ENCODE measurements around the gene NXPH2. TPM values are rescaled to one million over a fixed set of nuclear protein-coding genes. Genes with fewer than 3 reads are reported as not detected.

The NXPH2 gene
- total RNA-seq, 1 experiment from 2014 or later = 0.94 TPM

- TF ChIP-seq, protein P1, sequence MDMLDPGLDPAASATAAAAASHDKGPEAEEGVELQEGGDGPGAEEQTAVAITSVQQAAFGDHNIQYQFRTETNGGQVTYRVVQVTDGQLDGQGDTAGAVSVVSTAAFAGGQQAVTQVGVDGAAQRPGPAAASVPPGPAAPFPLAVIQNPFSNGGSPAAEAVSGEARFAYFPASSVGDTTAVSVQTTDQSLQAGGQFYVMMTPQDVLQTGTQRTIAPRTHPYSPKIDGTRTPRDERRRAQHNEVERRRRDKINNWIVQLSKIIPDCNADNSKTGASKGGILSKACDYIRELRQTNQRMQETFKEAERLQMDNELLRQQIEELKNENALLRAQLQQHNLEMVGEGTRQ (CRISPR knock-in tag; IDR thresholded peaks at IDR 0.05) = no peak
- TF ChIP-seq STAT6 (CRISPR knock-in tag; conservative IDR thresholded peaks at IDR 0.05; ENCODE audit: low read depth) = no peak
- TF ChIP-seq, protein P2, sequence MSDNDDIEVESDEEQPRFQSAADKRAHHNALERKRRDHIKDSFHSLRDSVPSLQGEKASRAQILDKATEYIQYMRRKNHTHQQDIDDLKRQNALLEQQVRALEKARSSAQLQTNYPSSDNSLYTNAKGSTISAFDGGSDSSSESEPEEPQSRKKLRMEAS (CRISPR knock-in tag; IDR thresholded peaks at IDR 0.05) = no peak
- no peak for TF ChIP-seq IRF2 (CRISPR knock-in tag; IDR thresholded peaks at IDR 0.05; ENCODE audit: borderline replicate concordance, low read depth)
- TF ChIP-seq ATF3 (CRISPR knock-in tag; conservative IDR thresholded peaks at IDR 0.05) = no peak
- no peak for TF ChIP-seq OVOL2 (CRISPR knock-in tag; IDR thresholded peaks at IDR 0.05; ENCODE audit: borderline replicate concordance)
- TF ChIP-seq USF1 (CRISPR knock-in tag; IDR thresholded peaks at IDR 0.05) = no peak
- TF ChIP-seq CREB1 (CRISPR knock-in tag; IDR thresholded peaks at IDR 0.05) = no peak
These were observed 80.8 kb downstream of the NXPH2 start (continued) for GRCh38 chr2:138699421-138699820.

- no peak overlapping the region for H3K4me3 Mint-ChIP-seq
- TF ChIP-seq, protein P1 (CRISPR knock-in tag; IDR thresholded peaks at IDR 0.05) = no peak
- TF ChIP-seq IRF2 (CRISPR knock-in tag; IDR thresholded peaks at IDR 0.05; ENCODE audit: borderline replicate concordance, low read depth) (no peak), CREM (CRISPR knock-in tag; IDR thresholded peaks at IDR 0.05) (no peak), CBFB (CRISPR knock-in tag; IDR thresholded peaks at IDR 0.05; ENCODE audit: low read depth) (no peak), ZNF512 (CRISPR knock-in tag; IDR thresholded peaks at IDR 0.05; ENCODE audit: borderline replicate concordance) (no peak), NFE2L1 (CRISPR knock-in tag; IDR thresholded peaks at IDR 0.05) (no peak), ZNF232 (CRISPR knock-in tag; IDR thresholded peaks at IDR 0.05) (no peak), MYBL2 (CRISPR knock-in tag; IDR thresholded peaks at IDR 0.05) (no peak), JAZF1 (CRISPR knock-in tag; IDR thresholded peaks at IDR 0.05) (no peak), ZNF138 (CRISPR knock-in tag; conservative IDR thresholded peaks at IDR 0.05) (no peak), FOXJ3 (CRISPR knock-in tag; IDR thresholded peaks at IDR 0.05; ENCODE audit: borderline replicate concordance) (no peak)
- TF ChIP-seq, protein P2 (CRISPR knock-in tag; IDR thresholded peaks at IDR 0.05) = no peak
- TF ChIP-seq, protein P3, sequence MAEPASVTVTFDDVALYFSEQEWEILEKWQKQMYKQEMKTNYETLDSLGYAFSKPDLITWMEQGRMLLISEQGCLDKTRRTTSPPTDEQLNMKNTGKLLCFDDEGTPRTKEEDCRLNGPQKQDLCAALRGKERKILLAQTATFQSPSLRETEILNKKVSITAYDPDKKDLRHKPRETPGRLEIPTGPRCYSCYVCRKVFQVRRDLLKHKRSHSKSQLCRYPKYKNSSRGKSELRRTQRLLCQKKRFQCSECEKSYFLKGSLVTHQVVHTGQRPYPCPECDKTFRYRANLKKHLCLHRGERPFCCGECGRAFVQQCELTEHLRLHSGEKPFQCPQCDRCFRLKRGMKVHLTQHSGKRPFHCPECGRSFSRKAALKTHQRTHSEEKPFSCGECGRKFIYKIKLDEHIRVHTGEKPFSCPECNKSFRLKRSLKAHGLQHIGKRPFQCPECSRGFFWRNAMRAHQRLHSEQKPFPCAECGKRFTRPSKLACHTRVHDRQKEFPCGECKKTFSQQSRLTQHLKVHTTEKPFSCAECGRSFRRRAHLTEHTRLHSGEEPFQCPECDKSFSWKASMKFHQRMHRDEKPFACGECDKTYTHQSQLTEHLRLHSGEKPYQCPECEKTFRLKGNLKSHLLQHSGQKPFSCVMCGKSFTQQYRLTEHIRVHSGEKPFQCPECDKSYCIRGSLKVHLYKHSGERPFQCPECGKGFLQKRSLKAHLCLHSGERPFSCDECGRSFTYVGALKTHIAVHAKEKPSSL (CRISPR knock-in tag; conservative IDR thresholded peaks at IDR 0.05) = no peak
- TF ChIP-seq, protein P4, sequence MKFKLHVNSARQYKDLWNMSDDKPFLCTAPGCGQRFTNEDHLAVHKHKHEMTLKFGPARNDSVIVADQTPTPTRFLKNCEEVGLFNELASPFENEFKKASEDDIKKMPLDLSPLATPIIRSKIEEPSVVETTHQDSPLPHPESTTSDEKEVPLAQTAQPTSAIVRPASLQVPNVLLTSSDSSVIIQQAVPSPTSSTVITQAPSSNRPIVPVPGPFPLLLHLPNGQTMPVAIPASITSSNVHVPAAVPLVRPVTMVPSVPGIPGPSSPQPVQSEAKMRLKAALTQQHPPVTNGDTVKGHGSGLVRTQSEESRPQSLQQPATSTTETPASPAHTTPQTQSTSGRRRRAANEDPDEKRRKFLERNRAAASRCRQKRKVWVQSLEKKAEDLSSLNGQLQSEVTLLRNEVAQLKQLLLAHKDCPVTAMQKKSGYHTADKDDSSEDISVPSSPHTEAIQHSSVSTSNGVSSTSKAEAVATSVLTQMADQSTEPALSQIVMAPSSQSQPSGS (CRISPR knock-in tag; IDR thresholded peaks at IDR 0.05; ENCODE audit: borderline replicate concordance, low read depth) = no peak
- TF ChIP-seq, protein P5, sequence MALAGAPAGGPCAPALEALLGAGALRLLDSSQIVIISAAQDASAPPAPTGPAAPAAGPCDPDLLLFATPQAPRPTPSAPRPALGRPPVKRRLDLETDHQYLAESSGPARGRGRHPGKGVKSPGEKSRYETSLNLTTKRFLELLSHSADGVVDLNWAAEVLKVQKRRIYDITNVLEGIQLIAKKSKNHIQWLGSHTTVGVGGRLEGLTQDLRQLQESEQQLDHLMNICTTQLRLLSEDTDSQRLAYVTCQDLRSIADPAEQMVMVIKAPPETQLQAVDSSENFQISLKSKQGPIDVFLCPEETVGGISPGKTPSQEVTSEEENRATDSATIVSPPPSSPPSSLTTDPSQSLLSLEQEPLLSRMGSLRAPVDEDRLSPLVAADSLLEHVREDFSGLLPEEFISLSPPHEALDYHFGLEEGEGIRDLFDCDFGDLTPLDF (CRISPR knock-in tag; IDR thresholded peaks at IDR 0.05) = no peak
- TF ChIP-seq, protein P6, sequence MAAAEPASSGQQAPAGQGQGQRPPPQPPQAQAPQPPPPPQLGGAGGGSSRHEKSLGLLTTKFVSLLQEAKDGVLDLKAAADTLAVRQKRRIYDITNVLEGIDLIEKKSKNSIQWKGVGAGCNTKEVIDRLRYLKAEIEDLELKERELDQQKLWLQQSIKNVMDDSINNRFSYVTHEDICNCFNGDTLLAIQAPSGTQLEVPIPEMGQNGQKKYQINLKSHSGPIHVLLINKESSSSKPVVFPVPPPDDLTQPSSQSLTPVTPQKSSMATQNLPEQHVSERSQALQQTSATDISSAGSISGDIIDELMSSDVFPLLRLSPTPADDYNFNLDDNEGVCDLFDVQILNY (CRISPR knock-in tag; IDR thresholded peaks at IDR 0.05) = no peak
- POLR2A ChIA-PET = no interaction called here
- H3K36me3 Mint-ChIP-seq = no peaks in the 10 kb centered on the region
- DNase-seq (ENCODE audit: low spot score) (no peak), ATAC-seq (no peak)
- H3K4me1 Mint-ChIP-seq = peaks cover 18% of the 10 kb centered on the region
- no peak overlapping the region for H3K27ac Mint-ChIP-seq
- no peaks in the 10 kb centered on the region for H3K27me3 Mint-ChIP-seq (ENCODE audit: low read depth)
- no peaks in the 10 kb centered on the region for H3K9me3 Mint-ChIP-seq
- CTCF ChIA-PET = no interaction called here
These were observed 81.8 kb downstream of the NXPH2 start for GRCh38 chr2:138698428-138698827.

Data from WTC11 (cell line).